ENCODE results near the gene MDM1. TPM values are rescaled to one million over a fixed set of nuclear protein-coding genes. Genes with fewer than 3 reads are reported as not detected.
A peak's percentile ranks its signal among the peaks of the same experiment; 100 is the strongest.

The MDM1 gene
- total and polyA plus RNA-seq, 2 of the 13 experiments (the other 11 are each of a cell fraction or from before 2014, with no cell fraction given), result 4.6 to 15.2 TPM

GRCh38 chr12:68341822-68342221 lies 9.7 kb upstream of the MDM1 start (continued):
- TF ChIP-seq CSRNP2 (CRISPR knock-in tag; conservative IDR thresholded peaks at IDR 0.05; ENCODE audit: low read depth) (no peak), ZKSCAN1 (IDR thresholded peaks at IDR 0.05; ENCODE audit: low read length) (no peak), ZFP62 (CRISPR knock-in tag; IDR thresholded peaks at IDR 0.05) (no peak), ZNF550 (CRISPR knock-in tag; IDR thresholded peaks at IDR 0.05; ENCODE audit: borderline replicate concordance) (no peak), ZBTB37 (CRISPR knock-in tag; IDR thresholded peaks at IDR 0.05) (no peak), ZNF234 (CRISPR knock-in tag; conservative IDR thresholded peaks at IDR 0.05) (no peak), TFE3 (CRISPR knock-in tag; IDR thresholded peaks at IDR 0.05) (peak; percentile 59; the same call in 1 of the 2 replicates), LCORL (IDR thresholded peaks at IDR 0.05) (no peak), LCORL (CRISPR knock-in tag; IDR thresholded peaks at IDR 0.05) (no peak), NCOR1 (IDR thresholded peaks at IDR 0.05; ENCODE audit: borderline replicate concordance, low read length) (peak; percentile 92), ZBTB42 (CRISPR knock-in tag; IDR thresholded peaks at IDR 0.05) (peak; percentile 92), PAXIP1 (CRISPR knock-in tag; conservative IDR thresholded peaks at IDR 0.05) (peak; percentile 60), CREM (IDR thresholded peaks at IDR 0.05) (peak; percentile 12; the same call in 1 of the 2 replicates), CREM (CRISPR knock-in tag; IDR thresholded peaks at IDR 0.05) (no peak), ZNF687 (CRISPR knock-in tag; IDR thresholded peaks at IDR 0.05) (no peak), RARA (CRISPR knock-in tag; IDR thresholded peaks at IDR 0.05) (peak; percentile 58; the same call in 1 of the 2 replicates), ZFP91 (CRISPR knock-in tag; IDR thresholded peaks at IDR 0.05; ENCODE audit: borderline replicate concordance) (no peak)
